Measurements from ENCODE around the gene NECTIN1. TPM values are rescaled to one million over a fixed set of nuclear protein-coding genes. Genes with fewer than 3 reads are reported as not detected.

NECTIN1 gene
- total RNA-seq, 2 donors from 2014 or later: 5.2 to 5.3 TPM

DNA sequence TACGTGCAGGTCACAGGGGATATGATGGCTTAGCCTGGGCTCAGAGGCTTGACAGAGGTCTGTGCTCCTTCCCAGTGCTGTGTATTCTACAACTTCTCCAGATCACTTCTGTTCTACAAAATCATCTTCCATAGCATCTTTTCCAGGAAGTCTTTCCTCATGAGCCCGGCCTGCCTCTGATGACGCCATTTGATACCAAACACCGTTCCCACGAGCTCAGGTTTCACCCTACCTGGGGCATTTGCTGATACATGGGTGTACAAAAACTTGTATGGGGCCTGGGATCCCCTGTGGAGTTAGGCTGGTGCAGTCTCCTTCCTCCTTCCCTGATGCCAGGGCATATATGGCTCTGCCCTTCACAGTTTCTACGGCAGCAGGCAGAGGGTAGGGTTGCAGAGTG is 78.7 kb downstream of the NECTIN1 start:
- no peak for ATAC-seq
- no peak for DNase-seq
- peaks cover 25% of the 10 kb centered on the region for H3K27me3 Mint-ChIP-seq
- no peaks in the 10 kb centered on the region for H3K36me3 Mint-ChIP-seq (ENCODE audit: low read depth)
- H3K4me3 Mint-ChIP-seq: no peak overlapping the region
- H3K27ac Mint-ChIP-seq: no peak overlapping the region
- peaks cover 2% of the 10 kb centered on the region for H3K4me1 Mint-ChIP-seq
- no peaks in the 10 kb centered on the region for H3K9me3 ChIP-seq (ENCODE audit: control insufficient read depth, low read length, poor library complexity, severe bottlenecking)

DNA sequence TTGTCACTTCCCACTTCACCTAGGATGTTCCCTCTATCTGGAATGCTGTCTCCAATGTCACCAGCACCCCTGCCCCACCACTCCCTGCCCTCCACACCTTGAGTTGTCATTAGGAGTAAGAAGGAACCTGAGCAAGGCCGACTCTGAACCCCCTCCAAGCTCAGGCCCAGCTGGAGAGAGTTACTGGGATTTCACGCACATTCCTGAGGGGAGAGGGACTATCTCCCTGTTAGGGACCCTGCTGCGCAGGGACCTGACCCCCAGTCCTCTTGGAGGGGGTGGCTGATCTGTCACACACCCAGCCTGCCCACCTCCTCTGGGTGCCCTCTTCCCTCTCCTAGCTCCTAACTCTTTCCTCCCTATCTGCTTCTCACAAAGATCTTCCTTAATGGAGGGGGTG is 81.7 kb downstream of the NECTIN1 start:
- H3K9me3 ChIP-seq (ENCODE audit: control insufficient read depth, low read length, poor library complexity, severe bottlenecking): no peaks in the 10 kb centered on the region
- DNase-seq: no peak
- Mint-ChIP-seq H3K4me3 (no peak overlapping the region), H3K4me1 (peaks cover 2% of the 10 kb centered on the region), H3K36me3 (ENCODE audit: low read depth) (no peaks in the 10 kb centered on the region), H3K27me3 (peaks cover 28% of the 10 kb centered on the region), H3K27ac (no peak overlapping the region)
- no peak for ATAC-seq

DNA sequence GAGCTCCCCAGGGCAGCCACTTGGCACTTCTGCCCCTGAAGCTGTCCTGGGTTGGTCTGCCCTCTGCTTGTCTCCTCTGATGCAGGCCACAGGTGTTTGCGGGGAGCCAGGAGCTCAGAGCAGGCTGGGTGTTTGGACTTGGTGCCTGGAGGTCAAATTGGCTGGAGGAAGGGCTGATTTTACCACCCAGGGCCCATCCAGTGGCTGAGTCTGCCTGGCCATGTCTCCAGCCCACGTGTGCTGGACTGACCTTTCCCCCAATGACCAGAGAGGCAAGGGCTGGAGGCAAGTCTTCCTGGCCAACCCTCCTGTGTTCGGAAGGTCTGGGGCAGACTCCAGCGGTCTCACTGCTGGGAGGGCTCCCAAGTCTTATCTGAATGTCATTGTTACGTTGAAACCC is 84.0 kb downstream of the NECTIN1 start:
- DNase-seq (no peak), ATAC-seq (no peak)
- Mint-ChIP-seq H3K4me1 (peaks cover 4% of the 10 kb centered on the region), H3K27me3 (peaks cover 24% of the 10 kb centered on the region), H3K36me3 (ENCODE audit: low read depth) (no peaks in the 10 kb centered on the region), H3K27ac (no peak overlapping the region), H3K4me3 (no peak overlapping the region)
- H3K9me3 ChIP-seq (ENCODE audit: control insufficient read depth, low read length, poor library complexity, severe bottlenecking): no peaks in the 10 kb centered on the region

DNA sequence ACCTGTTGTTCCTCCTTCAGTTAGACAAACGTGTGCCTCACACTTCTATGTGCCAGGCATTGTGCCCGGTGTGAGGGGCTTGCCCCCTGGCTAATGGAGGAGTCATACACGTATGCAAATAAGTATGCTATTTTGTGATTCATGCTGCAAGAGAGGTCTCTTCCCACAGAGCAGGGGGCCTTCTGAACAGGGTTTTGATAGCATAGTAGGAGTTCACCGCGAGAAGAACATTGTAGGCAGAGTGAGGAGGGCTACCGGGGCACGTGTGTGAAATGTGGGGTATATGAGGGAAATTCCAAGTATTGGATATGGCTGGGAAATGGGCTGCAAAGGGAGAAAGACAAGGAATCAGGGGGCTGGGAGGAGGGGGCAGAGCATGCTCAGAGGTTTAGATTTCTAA is 84.5 kb downstream of the NECTIN1 start:
- Mint-ChIP-seq H3K4me1 (peaks cover 4% of the 10 kb centered on the region), H3K4me3 (no peak overlapping the region), H3K27me3 (peaks cover 29% of the 10 kb centered on the region), H3K27ac (no peak overlapping the region), H3K36me3 (ENCODE audit: low read depth) (no peaks in the 10 kb centered on the region)
- H3K9me3 ChIP-seq (ENCODE audit: control insufficient read depth, low read length, poor library complexity, severe bottlenecking): no peaks in the 10 kb centered on the region
- DNase-seq (no peak), ATAC-seq (no peak)

DNA sequence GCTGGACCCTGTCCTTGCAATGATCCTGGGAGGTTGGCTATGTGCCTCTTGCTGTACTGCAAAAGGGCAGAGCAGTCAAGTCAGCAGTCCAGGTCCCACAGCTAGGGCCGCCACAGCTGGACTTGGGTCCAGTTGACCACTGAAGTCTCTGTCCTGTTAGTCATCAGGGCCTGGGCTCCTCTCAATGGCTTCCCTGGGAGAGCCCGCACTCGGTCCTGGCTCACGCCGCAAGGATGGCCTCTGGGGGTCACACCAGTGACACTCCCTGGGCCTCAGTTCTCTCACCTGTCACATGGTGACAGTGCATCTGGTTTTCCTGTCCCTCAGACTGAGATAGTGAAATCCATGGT is 85.1 kb downstream of the NECTIN1 start:
- no peak overlapping the region for H3K27ac Mint-ChIP-seq

DNA sequence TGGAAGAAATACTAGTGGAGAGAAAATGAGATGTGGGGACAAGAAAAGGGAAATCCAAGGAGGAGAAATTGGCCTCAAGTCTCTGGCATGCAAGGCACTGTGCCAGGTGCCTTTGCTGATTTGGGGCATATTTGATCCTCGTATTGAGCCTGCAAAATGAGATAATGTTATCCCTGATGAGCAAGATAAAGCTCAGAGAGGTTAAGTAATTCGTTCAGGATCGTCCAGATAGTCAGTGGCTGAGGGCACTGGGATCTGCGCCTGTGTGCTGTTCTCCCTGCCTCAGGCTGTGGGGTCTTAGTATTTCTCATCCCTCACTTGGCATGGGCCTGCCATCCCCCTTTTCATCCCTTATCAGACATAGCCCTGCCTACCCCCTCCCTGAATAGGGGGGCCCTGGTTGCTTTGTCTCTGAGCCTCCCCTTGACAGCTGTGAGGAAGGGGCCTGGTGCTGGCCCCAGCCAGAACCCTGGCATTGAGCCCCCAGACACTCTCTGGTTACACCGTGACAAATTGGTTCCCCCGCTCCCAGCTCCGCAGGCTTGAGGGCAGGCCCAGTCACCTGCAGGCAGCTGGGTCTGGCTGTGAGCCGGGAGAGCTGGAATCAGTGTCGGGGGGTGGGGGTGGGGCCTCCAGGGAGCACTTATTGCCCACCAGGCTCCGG is 85.7 kb downstream of the NECTIN1 start:
- Mint-ChIP-seq H3K4me3 (no peak overlapping the region), H3K4me1 (peaks cover 4% of the 10 kb centered on the region), H3K27ac (no peak overlapping the region), H3K36me3 (ENCODE audit: low read depth) (no peaks in the 10 kb centered on the region), H3K27me3 (peaks cover 32% of the 10 kb centered on the region)
- DNase-seq (no peak), ATAC-seq (no peak)
- no peaks in the 10 kb centered on the region for H3K9me3 ChIP-seq (ENCODE audit: control insufficient read depth, low read length, poor library complexity, severe bottlenecking)

More for the DNA sequence above, 85.1 kb downstream of the NECTIN1 start:
- H3K36me3 Mint-ChIP-seq (ENCODE audit: low read depth): no peaks in the 10 kb centered on the region
- peaks cover 32% of the 10 kb centered on the region for H3K27me3 Mint-ChIP-seq
- DNase-seq: no peak
- ATAC-seq: no peak
- no peaks in the 10 kb centered on the region for H3K9me3 ChIP-seq (ENCODE audit: control insufficient read depth, low read length, poor library complexity, severe bottlenecking)
- no peak overlapping the region for H3K4me3 Mint-ChIP-seq
- H3K4me1 Mint-ChIP-seq: peaks cover 4% of the 10 kb centered on the region

DNA sequence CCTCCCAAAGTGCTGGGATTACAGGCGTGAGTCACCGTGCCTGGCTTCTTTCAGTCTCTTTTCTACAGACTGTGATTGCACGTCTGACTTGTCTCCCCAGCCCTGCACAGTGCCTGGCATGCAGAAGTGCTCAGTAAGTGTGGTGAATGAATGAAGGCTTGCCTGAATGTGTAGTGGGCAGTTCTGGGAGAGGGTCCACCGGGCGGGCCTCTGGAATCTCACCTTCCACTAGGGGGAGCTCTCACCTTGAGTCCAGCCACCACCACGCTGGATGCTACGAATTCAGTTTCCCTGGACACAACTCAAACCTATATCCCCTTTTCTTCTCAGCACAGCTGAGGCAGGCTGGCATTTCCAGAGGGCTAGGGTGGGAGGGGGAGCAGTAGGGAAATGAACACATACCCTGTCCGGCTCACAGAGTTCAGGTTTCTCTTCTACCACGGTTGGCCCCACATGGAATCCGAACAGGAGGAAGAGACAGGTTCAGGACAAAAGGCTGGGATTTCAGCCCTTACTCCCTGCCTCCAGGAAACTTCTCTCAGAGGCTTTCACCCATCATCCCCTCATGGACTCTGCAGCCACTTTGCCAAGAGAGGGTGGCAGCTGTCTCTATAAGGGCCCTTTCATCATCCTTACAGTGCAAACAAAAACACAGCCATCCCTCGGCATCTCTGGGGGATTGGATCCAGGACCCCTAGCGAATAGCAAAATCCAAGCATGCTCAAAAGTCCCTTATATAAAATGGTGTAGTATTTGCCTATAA is 86.8 kb downstream of the NECTIN1 start:
- no peak overlapping the region for H3K4me3 Mint-ChIP-seq
- H3K27me3 Mint-ChIP-seq: peaks cover 32% of the 10 kb centered on the region
- DNase-seq (no peak), ATAC-seq (no peak)
- H3K27ac Mint-ChIP-seq: no peak overlapping the region
- H3K36me3 Mint-ChIP-seq (ENCODE audit: low read depth): no peaks in the 10 kb centered on the region
- H3K4me1 Mint-ChIP-seq: peaks cover 2% of the 10 kb centered on the region
- no peaks in the 10 kb centered on the region for H3K9me3 ChIP-seq (ENCODE audit: control insufficient read depth, low read length, poor library complexity, severe bottlenecking)

DNA sequence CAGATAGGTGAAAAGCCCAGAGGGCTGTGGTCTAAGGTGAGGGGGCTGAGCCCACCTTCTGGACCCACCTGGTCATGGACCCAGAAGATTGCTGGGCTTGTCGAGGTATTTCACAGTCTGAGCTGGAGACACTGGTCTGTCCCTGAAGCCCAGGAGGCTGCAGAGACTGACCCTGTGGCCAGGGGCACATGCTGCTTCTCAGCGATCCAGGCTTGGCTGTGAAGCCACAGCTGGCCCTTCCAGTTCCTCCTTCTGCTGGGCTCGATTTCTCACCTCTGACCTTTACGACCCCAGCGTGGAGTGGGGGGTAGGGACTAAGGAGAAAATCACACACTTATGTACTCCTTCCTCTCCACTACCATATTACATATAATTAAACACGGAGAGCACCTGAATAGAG is 88.5 kb downstream of the NECTIN1 start:
- no peaks in the 10 kb centered on the region for H3K36me3 Mint-ChIP-seq (ENCODE audit: low read depth)
- no peak for ATAC-seq

DNA sequence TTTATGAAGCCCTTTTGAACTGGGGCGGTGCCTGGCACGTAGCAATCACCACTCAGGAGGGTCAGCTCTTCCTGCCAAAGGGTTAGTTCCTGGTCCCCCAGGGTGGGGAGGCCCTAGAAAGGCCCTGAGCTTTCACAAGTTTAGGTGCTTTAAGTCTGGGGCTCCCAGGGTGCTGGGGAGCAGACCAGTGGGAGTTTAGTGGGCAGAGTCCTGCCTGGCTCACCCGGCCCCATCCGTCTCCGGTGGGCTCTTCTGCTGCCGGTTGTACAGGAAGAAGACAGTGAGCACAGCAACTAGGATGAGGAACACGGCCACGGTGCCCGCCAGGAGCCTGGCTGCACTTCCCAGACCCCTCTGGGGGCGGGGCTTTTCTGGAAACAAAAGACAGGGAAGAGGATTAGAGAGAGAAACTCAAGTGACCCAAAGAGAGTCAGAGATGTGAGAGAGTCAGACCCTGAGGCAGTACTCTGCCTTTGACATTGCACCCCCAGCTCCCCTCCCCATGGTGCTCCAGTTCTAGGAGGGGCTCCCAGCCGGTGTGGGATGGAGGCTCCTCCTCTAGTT is 89.3 kb downstream of the NECTIN1 start:
- H3K4me1 Mint-ChIP-seq: peaks cover 2% of the 10 kb centered on the region
- ATAC-seq (no peak), DNase-seq (no peak)
- H3K4me3 Mint-ChIP-seq: no peak overlapping the region
- no peaks in the 10 kb centered on the region for H3K36me3 Mint-ChIP-seq (ENCODE audit: low read depth)
- H3K9me3 ChIP-seq (ENCODE audit: control insufficient read depth, low read length, poor library complexity, severe bottlenecking): no peaks in the 10 kb centered on the region
- no peak overlapping the region for H3K27ac Mint-ChIP-seq
- H3K27me3 Mint-ChIP-seq: peaks cover 22% of the 10 kb centered on the region

More for the DNA sequence above, 88.5 kb downstream of the NECTIN1 start:
- peaks cover 2% of the 10 kb centered on the region for H3K4me1 Mint-ChIP-seq
- H3K27me3 Mint-ChIP-seq: peaks cover 22% of the 10 kb centered on the region
- no peaks in the 10 kb centered on the region for H3K9me3 ChIP-seq (ENCODE audit: control insufficient read depth, low read length, poor library complexity, severe bottlenecking)
- H3K27ac Mint-ChIP-seq: no peak overlapping the region
- no peak overlapping the region for H3K4me3 Mint-ChIP-seq
- no peak for DNase-seq

DNA sequence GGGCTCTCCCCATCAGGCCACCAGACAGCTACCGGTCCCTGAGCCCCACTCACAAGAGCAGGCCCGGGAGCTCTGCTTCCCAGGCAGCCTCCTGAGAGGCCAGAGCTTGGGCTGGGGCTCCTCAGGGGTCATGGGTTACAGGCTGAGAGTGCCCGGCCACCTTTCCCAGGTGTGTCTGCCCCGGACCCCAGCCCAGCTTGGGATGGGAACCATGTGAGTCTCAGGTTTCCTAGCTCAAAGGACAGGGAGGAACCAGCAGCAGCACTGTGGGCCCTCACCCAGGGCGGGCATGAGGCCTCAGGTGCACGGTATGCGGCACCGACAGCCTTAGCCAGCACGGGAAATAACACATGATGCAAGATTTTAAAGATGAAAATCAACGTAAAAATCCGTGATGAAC is 90.1 kb downstream of the NECTIN1 start:
- H3K27ac Mint-ChIP-seq: no peak overlapping the region
- H3K36me3 Mint-ChIP-seq (ENCODE audit: low read depth): no peaks in the 10 kb centered on the region
- DNase-seq: no peak
- H3K4me1 Mint-ChIP-seq: peaks cover 2% of the 10 kb centered on the region
- no peak for ATAC-seq
- peaks cover 15% of the 10 kb centered on the region for H3K27me3 Mint-ChIP-seq
- no peak overlapping the region for H3K4me3 Mint-ChIP-seq
- no peaks in the 10 kb centered on the region for H3K9me3 ChIP-seq (ENCODE audit: control insufficient read depth, low read length, poor library complexity, severe bottlenecking)

DNA sequence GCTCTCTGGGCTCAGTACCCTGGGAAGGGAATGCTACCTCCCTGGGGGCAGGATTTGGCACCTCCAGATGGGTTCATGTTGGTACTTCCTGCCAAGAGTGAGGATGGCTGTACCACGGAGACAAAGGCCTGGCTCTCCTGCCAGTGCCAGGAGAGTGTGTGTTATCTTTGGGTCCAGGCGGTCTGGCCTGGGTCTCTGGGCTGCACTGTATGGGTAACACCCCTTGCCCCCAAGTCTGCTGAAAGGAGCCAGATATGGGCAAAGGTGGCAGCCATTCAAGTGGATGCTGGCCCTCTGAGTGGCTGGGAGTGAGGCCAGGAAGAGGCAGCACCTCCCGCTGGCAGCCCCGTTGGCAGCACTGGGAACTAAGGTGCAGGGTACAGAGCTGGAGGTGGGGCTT is 91.5 kb downstream of the NECTIN1 start:
- H3K4me1 Mint-ChIP-seq: peaks cover 2% of the 10 kb centered on the region

DNA sequence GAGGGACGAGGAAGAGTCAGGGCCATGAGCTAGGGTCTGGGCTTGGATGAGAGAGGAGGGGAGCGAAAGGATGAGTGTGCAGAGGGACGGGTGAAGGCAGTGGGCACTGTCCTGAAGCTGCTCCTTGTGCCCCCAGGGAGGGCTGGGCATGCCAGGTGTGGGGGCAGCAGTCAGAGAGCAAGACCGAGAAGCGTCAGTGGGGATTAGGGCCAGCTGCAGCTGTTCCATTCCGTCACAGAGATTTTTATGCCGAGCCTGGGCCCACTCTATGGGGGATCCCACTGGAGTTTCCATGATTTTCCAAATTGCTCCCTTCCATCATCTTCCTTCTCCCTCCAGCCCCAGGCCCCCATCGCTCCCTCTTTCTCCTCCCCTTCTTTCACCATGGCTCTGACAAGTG is 93.2 kb downstream of the NECTIN1 start:
- H3K4me1 Mint-ChIP-seq: no peaks in the 10 kb centered on the region
- no peak overlapping the region for H3K27ac Mint-ChIP-seq
- no peaks in the 10 kb centered on the region for H3K9me3 ChIP-seq (ENCODE audit: control insufficient read depth, low read length, poor library complexity, severe bottlenecking)
- H3K27me3 Mint-ChIP-seq: peaks cover 10% of the 10 kb centered on the region
- DNase-seq (no peak), ATAC-seq (no peak)
- no peaks in the 10 kb centered on the region for H3K36me3 Mint-ChIP-seq (ENCODE audit: low read depth)
- no peak overlapping the region for H3K4me3 Mint-ChIP-seq

More for the DNA sequence above, 91.5 kb downstream of the NECTIN1 start:
- Mint-ChIP-seq H3K27ac (no peak overlapping the region), H3K4me3 (no peak overlapping the region), H3K36me3 (ENCODE audit: low read depth) (no peaks in the 10 kb centered on the region), H3K27me3 (peaks cover 15% of the 10 kb centered on the region)
- ATAC-seq: no peak
- no peaks in the 10 kb centered on the region for H3K9me3 ChIP-seq (ENCODE audit: control insufficient read depth, low read length, poor library complexity, severe bottlenecking)
- no peak for DNase-seq

DNA sequence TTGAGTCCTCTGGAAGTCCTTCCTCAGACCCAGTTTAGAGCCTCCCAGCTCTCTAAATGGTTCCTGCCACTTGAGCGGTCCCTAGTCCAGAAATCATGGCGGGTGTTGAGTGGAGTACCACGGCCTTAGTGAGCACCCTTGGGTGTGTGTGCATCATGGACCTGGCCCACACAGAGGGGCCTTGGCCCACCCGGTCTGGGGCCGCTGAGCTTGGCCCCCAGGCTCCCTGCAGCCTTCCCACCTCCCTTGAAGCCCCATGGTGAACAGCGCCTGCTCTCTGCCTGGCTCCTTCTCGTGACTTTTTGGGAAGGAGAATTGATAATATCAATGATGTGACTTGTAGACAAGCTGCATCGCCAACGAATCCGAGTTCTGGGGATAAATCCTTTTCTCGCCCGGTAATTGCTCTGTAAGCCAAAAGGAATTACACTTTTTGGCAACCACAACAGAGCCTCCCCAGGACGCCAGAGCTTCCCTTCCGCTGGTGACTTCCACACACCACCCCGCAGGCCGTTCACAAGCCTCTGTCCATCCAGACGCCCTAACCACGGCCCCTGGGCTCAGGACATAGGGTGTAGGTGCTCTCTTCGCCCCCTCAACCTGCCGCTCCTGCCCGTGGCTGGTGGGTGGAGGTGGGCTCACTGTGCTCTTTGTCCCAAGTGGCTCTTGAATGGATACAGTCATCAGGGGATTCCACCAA is 93.8 kb downstream of the NECTIN1 start:
- H3K27me3 Mint-ChIP-seq: peaks cover 13% of the 10 kb centered on the region

More for the DNA sequence above, 93.8 kb downstream of the NECTIN1 start:
- ATAC-seq: no peak
- Mint-ChIP-seq H3K4me3 (no peak overlapping the region), H3K36me3 (ENCODE audit: low read depth) (no peaks in the 10 kb centered on the region), H3K4me1 (no peaks in the 10 kb centered on the region), H3K27ac (no peak overlapping the region)
- H3K9me3 ChIP-seq (ENCODE audit: control insufficient read depth, low read length, poor library complexity, severe bottlenecking): no peaks in the 10 kb centered on the region
- no peak for DNase-seq
